AG04449 (cell line): ENCODE measurements around the gene ALOX5AP.

Experiments used
- CTCF ChIA-PET: fragments of 350-600 bp; formaldehyde crosslinking; extraction: SDS; loops from one replicate; lab custom pipeline; 2021; ENCODE audit warnings: antibody characterized with exemption; lab: Yijun Ruan, JAX
- POLR2A ChIA-PET: fragments of 400-600, 350-600 bp; formaldehyde crosslinking; extraction: SDS; loops from one replicate; lab custom pipeline; 2020; ENCODE audit warnings: antibody characterized with exemption, inconsistent platforms; lab: Yijun Ruan, JAX
- DNase-seq: peaks from one replicate; pipeline ENCODE4 v3.0.0-alpha.2; 2010; ENCODE audit warnings: low read depth, low spot score
- H3K4me3 ChIP-seq: 2 replicates; pipeline ENCODE4 v1.5.1; 2011; ENCODE audit warnings: low read depth, mild to moderate bottlenecking, control low read depth, low read length
- TF ChIP-seq, protein P1 (sequence below): IDR thresholded peaks from one replicate; pipeline ENCODE4 v1.5.1; 2011; ENCODE audit warnings: mild to moderate bottlenecking, moderate library complexity, low read length, control low read depth, inconsistent platforms; ENCODE audit not compliant: insufficient read depth; ENCODE audit errors: missing control alignments

ALOX5AP gene

DNA sequence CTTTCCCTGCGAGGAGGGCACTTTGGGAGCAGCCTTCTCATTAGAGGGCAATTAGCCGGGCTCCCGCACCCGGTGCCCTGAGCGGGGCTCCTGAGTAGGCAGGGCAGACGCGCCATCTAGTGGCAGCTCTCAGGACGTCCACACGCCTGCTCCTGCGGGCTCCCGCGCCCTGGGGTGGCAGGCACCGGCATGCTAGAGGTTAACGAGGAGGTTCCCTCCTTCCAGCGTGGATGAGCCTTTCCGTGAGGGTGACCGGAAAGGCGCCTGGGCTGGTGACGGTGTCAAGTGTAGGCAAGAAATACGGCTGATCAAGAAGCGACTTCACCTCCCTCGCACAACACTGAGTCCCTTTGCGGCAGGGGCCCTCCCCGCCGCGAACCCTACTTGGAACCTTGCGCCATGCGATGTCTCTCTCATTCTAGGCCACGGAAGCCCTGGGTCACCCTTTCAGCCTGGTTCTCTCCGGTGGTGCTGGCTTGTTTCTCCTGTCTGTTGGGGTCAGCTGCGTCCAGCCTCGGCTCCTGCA, 67.7 kb downstream of the ALOX5AP start:
- no peak for DNase-seq
- ChIA-PET POLR2A (no interaction called here), CTCF (interaction anchor here (0.6 to 6.4 kb wide), 29 partner anchors 7 to 337 kb away, joined by 3 to 65 read pairs (median 4); partner anchors contain the start of gene HMGB1)
- TF ChIP-seq, protein P1, sequence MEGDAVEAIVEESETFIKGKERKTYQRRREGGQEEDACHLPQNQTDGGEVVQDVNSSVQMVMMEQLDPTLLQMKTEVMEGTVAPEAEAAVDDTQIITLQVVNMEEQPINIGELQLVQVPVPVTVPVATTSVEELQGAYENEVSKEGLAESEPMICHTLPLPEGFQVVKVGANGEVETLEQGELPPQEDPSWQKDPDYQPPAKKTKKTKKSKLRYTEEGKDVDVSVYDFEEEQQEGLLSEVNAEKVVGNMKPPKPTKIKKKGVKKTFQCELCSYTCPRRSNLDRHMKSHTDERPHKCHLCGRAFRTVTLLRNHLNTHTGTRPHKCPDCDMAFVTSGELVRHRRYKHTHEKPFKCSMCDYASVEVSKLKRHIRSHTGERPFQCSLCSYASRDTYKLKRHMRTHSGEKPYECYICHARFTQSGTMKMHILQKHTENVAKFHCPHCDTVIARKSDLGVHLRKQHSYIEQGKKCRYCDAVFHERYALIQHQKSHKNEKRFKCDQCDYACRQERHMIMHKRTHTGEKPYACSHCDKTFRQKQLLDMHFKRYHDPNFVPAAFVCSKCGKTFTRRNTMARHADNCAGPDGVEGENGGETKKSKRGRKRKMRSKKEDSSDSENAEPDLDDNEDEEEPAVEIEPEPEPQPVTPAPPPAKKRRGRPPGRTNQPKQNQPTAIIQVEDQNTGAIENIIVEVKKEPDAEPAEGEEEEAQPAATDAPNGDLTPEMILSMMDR = peak; percentile 96
- peak overlapping the region; percentile 35 for H3K4me3 ChIP-seq

DNA sequence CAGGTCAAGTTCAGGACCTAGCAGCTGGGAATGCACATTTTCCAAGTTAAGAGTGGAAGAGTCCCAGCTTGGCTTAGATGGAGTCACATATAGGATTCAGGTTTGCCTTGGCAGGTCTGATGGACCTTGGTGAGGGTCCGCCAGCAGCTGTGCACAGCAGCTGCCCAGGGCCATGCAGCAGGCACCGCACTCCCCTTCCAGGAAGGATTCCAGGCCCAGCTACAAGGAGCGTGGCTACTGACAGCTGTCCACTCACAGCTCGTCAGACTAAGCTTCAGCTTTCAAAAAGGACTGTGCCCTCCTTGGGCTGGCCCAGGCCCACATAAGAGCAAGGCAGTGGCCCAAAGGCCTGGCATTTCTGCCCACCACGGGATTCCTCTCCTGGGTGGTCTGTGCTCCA, 68.4 kb downstream of the ALOX5AP start:
- TF ChIP-seq, protein P1 = no peak
- CTCF ChIA-PET = interaction anchor here (0.8 to 6.4 kb wide), 28 partner anchors 8 to 338 kb away, joined by 3 to 65 read pairs (median 4); partner anchors contain the start of gene HMGB1
- H3K4me3 ChIP-seq = no peak overlapping the region
- DNase-seq = no peak
- POLR2A ChIA-PET = interaction anchor here (1.0 kb wide), 1 partner anchor 62 kb away, joined by 3 read pairs; no protein-coding TSS in a partner anchor

- no peak overlapping the region for H3K4me3 ChIP-seq
- CTCF ChIA-PET = interaction anchor here (1.0 to 6.4 kb wide), 16 partner anchors 9 to 672 kb away, joined by 3 to 65 read pairs (median 6); no protein-coding TSS in a partner anchor
- POLR2A ChIA-PET = interaction anchor here (1.0 kb wide), 1 partner anchor 61 kb away, joined by 3 read pairs; no protein-coding TSS in a partner anchor
- DNase-seq = no peak
- TF ChIP-seq, protein P1 = no peak
Observed at GRCh38 chr13:30804474-30804873, 69.1 kb downstream of the ALOX5AP start.

- POLR2A ChIA-PET = no interaction called here
- TF ChIP-seq, protein P1 = no peak
- CTCF ChIA-PET = interaction anchor here (0.9 to 6.4 kb wide), 17 partner anchors 9 to 673 kb away, joined by 3 to 65 read pairs (median 6); no protein-coding TSS in a partner anchor
- no peak overlapping the region for H3K4me3 ChIP-seq
- no peak for DNase-seq
Observed at GRCh38 chr13:30805132-30805537, 69.8 kb downstream of the ALOX5AP start.

- H3K4me3 ChIP-seq = no peak overlapping the region
- POLR2A ChIA-PET = no interaction called here
- TF ChIP-seq, protein P1 = no peak
- no peak for DNase-seq
- CTCF ChIA-PET = interaction anchor here (0.9 to 6.4 kb wide), 16 partner anchors 10 to 673 kb away, joined by 3 to 65 read pairs (median 5); no protein-coding TSS in a partner anchor
Observed at GRCh38 chr13:30805603-30806011, 70.3 kb downstream of the ALOX5AP start.

GRCh38 chr13:30806784-30807183, 71.4 kb downstream of the ALOX5AP start:
- CTCF ChIA-PET = interaction anchor here (0.7 to 6.4 kb wide), 8 partner anchors 10 to 240 kb away, joined by 3 to 65 read pairs (median 4); no protein-coding TSS in a partner anchor

More at GRCh38 chr13:30806784-30807183, 71.4 kb downstream of the ALOX5AP start:
- DNase-seq = no peak
- POLR2A ChIA-PET = interaction anchor here (1.1 kb wide), 1 partner anchor 11 kb away, joined by 3 read pairs; no protein-coding TSS in a partner anchor
- H3K4me3 ChIP-seq = no peak overlapping the region
- TF ChIP-seq, protein P1 = no peak
